Caco-2 (cell line): ENCODE data around the gene GRB10. TPM values are rescaled to one million over a fixed set of nuclear protein-coding genes. Genes with fewer than 3 reads are reported as not detected.

ENCODE experiments used
- BruUV-seq: library from RNA; stranded (reverse); fragments of 400-500 nt; replicated peaks from 2 replicates; lab custom pipeline; 2021; lab: Mats Ljungman, UMichigan
- CTCF ChIA-PET: fragments of 300-600 bp; sonication (Branson Sonifier 250); formaldehyde crosslinking; loops from one replicate; lab custom pipeline; 2022; ENCODE audit warnings: antibody characterized with exemption; lab: Charles Lee
- POLR2A ChIA-PET: fragments of 300-600 bp; sonication (Branson Sonifier 250); formaldehyde crosslinking; loops from one replicate; lab custom pipeline; 2022; ENCODE audit warnings: antibody characterized with exemption; lab: Charles Lee
- DNase-seq, 2 experiments: peaks; one replicate each; pipeline versions ENCODE4 v3.0.0 to v3.0.0-alpha.2; 2020 to 2022
- H3K27me3 ChIP-seq: replicated peaks from 2 replicates; pipeline ENCODE4 v1.6.0; 2011; ENCODE audit warnings: low read length; ENCODE audit not compliant: control insufficient read depth, insufficient read depth
- H3K36me3 ChIP-seq: 2 replicates; pipeline ENCODE4 v1.5.1; 2011; ENCODE audit warnings: low read length; ENCODE audit not compliant: control insufficient read depth, insufficient read depth
- H3K4me1 ChIP-seq: fragments of 250-450 bp; sonication (Bioruptor Pico); 2 replicates; pipeline ENCODE4 v1.5.1; 2020; ENCODE audit warnings: mild to moderate bottlenecking
- H3K4me3 ChIP-seq: 2 replicates; pipeline ENCODE4 v1.5.1; 2011; ENCODE audit warnings: low read depth, mild to moderate bottlenecking, control low read depth, low read length
- H3K9me3 ChIP-seq: fragments of 250-450 bp; sonication (Bioruptor Pico); 2 replicates; pipeline ENCODE4 v1.5.1; 2020; ENCODE audit warnings: mild to moderate bottlenecking, moderate library complexity
- H3K27ac Mint-ChIP-seq: one replicate; pipeline ENCODE4 v1.8.0; 2022; ENCODE audit warnings: mixed read lengths; ENCODE audit not compliant: unreplicated experiment
- H3K27me3 Mint-ChIP-seq: one replicate; pipeline ENCODE4 v1.8.0; 2022; ENCODE audit warnings: mixed read lengths; ENCODE audit not compliant: insufficient read depth, unreplicated experiment
- H3K36me3 Mint-ChIP-seq: one replicate; pipeline ENCODE4 v1.8.0; 2022; ENCODE audit warnings: mild to moderate bottlenecking, mixed read lengths; ENCODE audit not compliant: insufficient read depth, unreplicated experiment
- H3K4me1 Mint-ChIP-seq: one replicate; pipeline ENCODE4 v1.8.0; 2022; ENCODE audit warnings: low read depth, mixed read lengths; ENCODE audit not compliant: unreplicated experiment
- H3K4me3 Mint-ChIP-seq: one replicate; pipeline ENCODE4 v1.8.0; 2022; ENCODE audit warnings: mild to moderate bottlenecking, moderate library complexity, mixed read lengths; ENCODE audit not compliant: unreplicated experiment
- H3K9me3 Mint-ChIP-seq: one replicate; pipeline ENCODE4 v1.8.0; 2022; ENCODE audit warnings: mixed read lengths; ENCODE audit not compliant: unreplicated experiment
- CTCF ChIP-seq, 2 experiments: fragments of 200-600 bp in 1 of 2; IDR thresholded peaks; 1 replicate in 1 of 2; 2 replicates in 1 of 2; pipeline versions ENCODE4 v1.5.1 to v1.8.0; 2011 to 2022; ENCODE audit warnings: antibody characterized with exemption in 1 of 2, control low read depth in 1 of 2, inconsistent platforms in 1 of 2, low read depth in 1 of 2, low read length in 1 of 2, mild to moderate bottlenecking in 1 of 2, moderate library complexity in 1 of 2; ENCODE audit not compliant: insufficient read depth in 1 of 2, severe bottlenecking in 1 of 2, unreplicated experiment in 1 of 2
- intact Hi-C: fragments of 100-400 bp; cut with micrococcal nuclease; formaldehyde crosslinking; loops from one replicate; pipeline ENCODE4 v1.10.0; 2022; ENCODE audit not compliant: unreplicated experiment
- total RNA-seq: library from RNA; stranded (reverse); gene quantifications from 2 replicates; pipeline ENCODE4 v1.2.3, GENCODE V29; 2022

Gene GRB10
- total RNA-seq, 1 experiment from 2014 or later = 79.3 TPM

- peaks cover 19% of the 10 kb centered on the region for H3K36me3 Mint-ChIP-seq
- ChIA-PET POLR2A (no interaction called here), CTCF (no interaction called here)
- no peaks in the 10 kb centered on the region for H3K9me3 ChIP-seq
- no TSS peak for BruUV-seq
- no peaks in the 10 kb centered on the region for H3K9me3 Mint-ChIP-seq
- no peaks in the 10 kb centered on the region for H3K4me1 ChIP-seq
- DNase-seq = no peak
- intact Hi-C loops = no loop called here
- H3K27ac Mint-ChIP-seq = no peak overlapping the region
- H3K4me3 Mint-ChIP-seq = no peak overlapping the region
- H3K4me1 Mint-ChIP-seq = peaks cover 13% of the 10 kb centered on the region
- no peaks in the 10 kb centered on the region for H3K27me3 Mint-ChIP-seq
- TF ChIP-seq CTCF (IDR thresholded peaks at IDR 0.05; ENCODE audit: insufficient read depth in 1 of 2, low read depth in 1 of 2, low read length in 1 of 2, severe bottlenecking in 1 of 2, unreplicated experiment in 1 of 2) = no peak
- H3K4me3 ChIP-seq = no peak overlapping the region
- no peaks in the 10 kb centered on the region for H3K27me3 ChIP-seq
- H3K36me3 ChIP-seq = peaks cover 3% of the 10 kb centered on the region
These were observed 159.9 kb downstream of the GRB10 start for GRCh38 chr7:50622821-50623220.

DNA sequence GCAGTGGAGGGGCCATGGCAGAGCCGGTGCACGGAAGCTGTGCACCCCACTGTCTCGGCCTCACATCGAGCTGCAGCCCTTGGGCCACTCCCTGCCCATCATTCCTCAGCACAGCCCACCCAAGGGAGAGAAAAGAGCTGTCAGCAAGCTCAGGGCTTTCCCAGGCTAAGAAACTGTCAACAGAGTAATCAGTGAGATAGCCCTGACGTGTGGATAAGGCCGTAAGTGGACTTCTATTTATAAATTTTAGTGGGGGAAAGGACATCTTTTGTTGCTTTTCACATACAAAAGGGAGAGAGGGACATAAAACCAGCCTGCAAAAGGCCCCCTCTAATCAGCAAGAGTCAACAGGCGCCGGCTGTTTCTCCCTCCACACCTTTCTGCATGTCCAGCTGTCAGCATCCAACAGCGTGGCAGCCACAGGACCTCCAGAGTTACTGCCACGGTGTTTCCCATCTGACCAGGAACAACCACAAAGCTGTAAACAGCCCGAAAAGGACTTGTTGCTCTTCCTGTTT lies 160.7 kb downstream of the GRB10 start:
- ChIA-PET CTCF (no interaction called here), POLR2A (no interaction called here)
- H3K27me3 Mint-ChIP-seq = no peaks in the 10 kb centered on the region
- no peak for TF ChIP-seq CTCF (IDR thresholded peaks at IDR 0.05; ENCODE audit: insufficient read depth in 1 of 2, low read depth in 1 of 2, low read length in 1 of 2, severe bottlenecking in 1 of 2, unreplicated experiment in 1 of 2)
- BruUV-seq = no TSS peak
- peaks cover 22% of the 10 kb centered on the region for H3K36me3 Mint-ChIP-seq
- no peak for DNase-seq
- intact Hi-C loops = no loop called here
- Histone ChIP-seq H3K4me3 (no peak overlapping the region), H3K4me1 (no peaks in the 10 kb centered on the region), H3K9me3 (no peaks in the 10 kb centered on the region), H3K27me3 (no peaks in the 10 kb centered on the region), H3K36me3 (peaks cover 4% of the 10 kb centered on the region)
- no peak overlapping the region for H3K27ac Mint-ChIP-seq
- H3K4me3 Mint-ChIP-seq = no peak overlapping the region
- H3K9me3 Mint-ChIP-seq = no peaks in the 10 kb centered on the region
- H3K4me1 Mint-ChIP-seq = peaks cover 13% of the 10 kb centered on the region

DNA sequence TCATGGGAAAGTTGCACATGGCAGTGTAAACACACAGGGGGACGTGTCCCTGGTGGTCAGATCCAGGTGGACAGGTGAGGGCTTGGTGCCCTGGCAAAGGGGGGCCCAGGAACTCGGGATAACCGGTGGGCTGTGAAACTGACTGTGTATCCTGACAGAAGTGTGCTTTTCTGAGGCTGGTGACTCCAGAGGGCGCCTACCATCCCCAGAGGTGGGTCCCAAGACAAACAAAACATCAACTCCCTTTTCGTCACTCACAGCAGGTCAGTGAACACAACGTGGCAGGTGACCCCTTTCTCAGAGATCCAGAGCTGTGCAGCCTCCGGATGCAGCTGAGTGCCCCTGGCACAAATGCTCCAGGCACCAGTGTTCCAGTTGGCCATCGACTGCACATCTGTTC lies 161.5 kb downstream of the GRB10 start:
- Mint-ChIP-seq H3K27ac (no peak overlapping the region), H3K36me3 (peaks cover 30% of the 10 kb centered on the region), H3K27me3 (no peaks in the 10 kb centered on the region), H3K9me3 (no peaks in the 10 kb centered on the region), H3K4me1 (peaks cover 13% of the 10 kb centered on the region), H3K4me3 (no peak overlapping the region)
- peaks cover 1% of the 10 kb centered on the region; the same call in 1 of the 2 replicates for H3K36me3 ChIP-seq
- no peaks in the 10 kb centered on the region for H3K4me1 ChIP-seq
- no peak for TF ChIP-seq CTCF (IDR thresholded peaks at IDR 0.05; ENCODE audit: insufficient read depth in 1 of 2, low read depth in 1 of 2, low read length in 1 of 2, severe bottlenecking in 1 of 2, unreplicated experiment in 1 of 2)
- H3K9me3 ChIP-seq = no peaks in the 10 kb centered on the region
- POLR2A ChIA-PET = no interaction called here
- BruUV-seq = no TSS peak
- CTCF ChIA-PET = no interaction called here
- H3K27me3 ChIP-seq = no peaks in the 10 kb centered on the region
- H3K4me3 ChIP-seq = no peak overlapping the region
- intact Hi-C loops = no loop called here
- no peak for DNase-seq
